ENCODE data around the gene CELSR2.

- no peak for TF ChIP-seq CTCF (IDR thresholded peaks at IDR 0.05)
- no peak for TF ChIP-seq POLR2A (IDR thresholded peaks at IDR 0.05)
Observed at GRCh38 chr1:109252167-109252892, 3.0 kb downstream of the CELSR2 start.
